ENCODE measurements around the gene THAP6.
"Not testable (repeated sequence)": the region's sequence is repeated elsewhere in the genome, so short reads cannot be mapped to it uniquely, and the experiment has no call there.

THAP6 gene

GRCh38 chr4:75513526-75514130 lies 645 bp upstream of the THAP6 start:
- no peak for TF ChIP-seq POLR2A (IDR thresholded peaks at IDR 0.05; ENCODE audit: extremely low read depth, insufficient read length)
- peak; percentile 60 for TF ChIP-seq MAX (IDR thresholded peaks at IDR 0.05; ENCODE audit: low read depth, low read length)
- no peak; the same call in 1 of the 2 replicates for TF ChIP-seq MYC (IDR thresholded peaks at IDR 0.05; ENCODE audit: low read depth, low read length)
- peak overlapping the region; percentile 95 for H3K4me3 ChIP-seq (ENCODE audit: low read depth, low read length)
- no peak for DNase-seq (ENCODE audit: low read depth)

GRCh38 chr4:75514949-75515612 lies 808 bp downstream of the THAP6 start:
- peak overlapping the region; percentile 95 for H3K4me3 ChIP-seq (ENCODE audit: low read depth, low read length)
- DNase-seq (ENCODE audit: low read depth) = peak; percentile 18
- TF ChIP-seq CTCF (IDR thresholded peaks at IDR 0.05; ENCODE audit: low read depth, low read length) = no peak
- TF ChIP-seq MYC (IDR thresholded peaks at IDR 0.05; ENCODE audit: low read depth, low read length) = no peak
- TF ChIP-seq MAX (IDR thresholded peaks at IDR 0.05; ENCODE audit: low read depth, low read length) = no peak
- TF ChIP-seq POLR2A (IDR thresholded peaks at IDR 0.05; ENCODE audit: extremely low read depth, insufficient read length) = no peak

GRCh38 chr4:75516144-75516543 lies 1.9 kb downstream of the THAP6 start:
- no peak for DNase-seq (ENCODE audit: low read depth)
- no peak overlapping the region for H3K4me3 ChIP-seq (ENCODE audit: low read depth, low read length)
- TF ChIP-seq POLR2A (IDR thresholded peaks at IDR 0.05; ENCODE audit: extremely low read depth, insufficient read length) (no peak), MAX (IDR thresholded peaks at IDR 0.05; ENCODE audit: low read depth, low read length) (no peak), CTCF (IDR thresholded peaks at IDR 0.05; ENCODE audit: low read depth, low read length) (no peak), MYC (IDR thresholded peaks at IDR 0.05; ENCODE audit: low read depth, low read length) (no peak)

GRCh38 chr4:75519452-75519851 lies 5.2 kb downstream of the THAP6 start:
- not testable (repeated sequence) for DNase-seq (ENCODE audit: low read depth); H3K4me3 ChIP-seq (ENCODE audit: low read depth, low read length)

GRCh38 chr4:75525086-75525485 lies 10.8 kb downstream of the THAP6 start:
- no peak for TF ChIP-seq CTCF (IDR thresholded peaks at IDR 0.05; ENCODE audit: low read depth, low read length)
- no peak for TF ChIP-seq MYC (IDR thresholded peaks at IDR 0.05; ENCODE audit: low read depth, low read length)
- TF ChIP-seq POLR2A (IDR thresholded peaks at IDR 0.05; ENCODE audit: extremely low read depth, insufficient read length) = no peak
- TF ChIP-seq MAX (IDR thresholded peaks at IDR 0.05; ENCODE audit: low read depth, low read length) = no peak
- DNase-seq (ENCODE audit: low read depth) = no peak
- no peak overlapping the region for H3K4me3 ChIP-seq (ENCODE audit: low read depth, low read length)

- TF ChIP-seq MAX (IDR thresholded peaks at IDR 0.05; ENCODE audit: low read depth, low read length) = no peak
- no peak for TF ChIP-seq MYC (IDR thresholded peaks at IDR 0.05; ENCODE audit: low read depth, low read length)
- TF ChIP-seq POLR2A (IDR thresholded peaks at IDR 0.05; ENCODE audit: extremely low read depth, insufficient read length) = no peak
- no peak for TF ChIP-seq CTCF (IDR thresholded peaks at IDR 0.05; ENCODE audit: low read depth, low read length)
- H3K4me3 ChIP-seq (ENCODE audit: low read depth, low read length) = no peak overlapping the region
- DNase-seq (ENCODE audit: low read depth) = no peak
Measured at GRCh38 chr4:75525910-75526309, 11.6 kb downstream of the THAP6 start.
